Choroid plexus epithelial cell (primary cell): ENCODE data around the gene TRIM24.
A peak's percentile ranks its signal among the peaks of the same experiment; 100 is the strongest.

Experiments
- DNase-seq: peaks from one replicate; pipeline ENCODE4 v3.0.0-alpha.2; 2010; ENCODE audit warnings: low read depth
- H3K4me3 ChIP-seq: 2 replicates; pipeline ENCODE4 v1.5.1; 2011; ENCODE audit warnings: low read depth, mild to moderate bottlenecking, control low read depth, low read length, moderate library complexity
- CTCF ChIP-seq: conservative IDR thresholded peaks from 2 replicates; pipeline ENCODE4 v1.5.1; 2011; ENCODE audit warnings: low read depth, mild to moderate bottlenecking, control low read depth, inconsistent platforms, low read length, moderate library complexity

The TRIM24 gene

GRCh38 chr7:138575897-138576428, 115.9 kb downstream of the TRIM24 start:
- TF ChIP-seq CTCF: no peak
- peak; percentile 22 for DNase-seq
- no peak overlapping the region for H3K4me3 ChIP-seq

- no peak for DNase-seq
- no peak overlapping the region for H3K4me3 ChIP-seq
- TF ChIP-seq CTCF: no peak
These were observed 119.1 kb downstream of the TRIM24 start for GRCh38 chr7:138579136-138579535.

- no peak for TF ChIP-seq CTCF
- no peak overlapping the region for H3K4me3 ChIP-seq
- no peak for DNase-seq
These were observed 119.6 kb downstream of the TRIM24 start for GRCh38 chr7:138579671-138580070.

- TF ChIP-seq CTCF: no peak
- DNase-seq: no peak
- no peak overlapping the region for H3K4me3 ChIP-seq
These were observed 121.0 kb downstream of the TRIM24 start for GRCh38 chr7:138581065-138581464.

- no peak for TF ChIP-seq CTCF
- no peak overlapping the region for H3K4me3 ChIP-seq
- peak; percentile 9 for DNase-seq
These were observed 124.2 kb downstream of the TRIM24 start for GRCh38 chr7:138584283-138584682.

GRCh38 chr7:138584696-138585095, 124.6 kb downstream of the TRIM24 start:
- no peak overlapping the region for H3K4me3 ChIP-seq
- DNase-seq: no peak
- TF ChIP-seq CTCF: no peak

GRCh38 chr7:138585283-138585993, 125.4 kb downstream of the TRIM24 start:
- no peak for DNase-seq
- H3K4me3 ChIP-seq: no peak overlapping the region

More at GRCh38 chr7:138585283-138585993, 125.4 kb downstream of the TRIM24 start:
- TF ChIP-seq CTCF: no peak
